HG03139 (cell line): ENCODE measurements around the gene NFATC1.
"Not testable (repeated sequence)": the region's sequence is repeated elsewhere in the genome, so short reads cannot be mapped to it uniquely, and the experiment has no call there.

Experiments used
- ATAC-seq: cut with Tn5 transposase; IDR thresholded peaks from one replicate; pipeline ENCODE4 v1.9.1; 2021; ENCODE audit not compliant: unreplicated experiment

Gene NFATC1

GRCh38 chr18:79375441-79376154 is 20.1 kb upstream of the NFATC1 start:
- ATAC-seq, result no peak

GRCh38 chr18:79376661-79377060 is 19.1 kb upstream of the NFATC1 start:
- ATAC-seq, result not testable (repeated sequence)

- ATAC-seq, result no peak
Measured at GRCh38 chr18:79377187-79377891, 18.4 kb upstream of the NFATC1 start.

- ATAC-seq, result no peak
Measured at GRCh38 chr18:79378536-79379250, 17.0 kb upstream of the NFATC1 start.

- ATAC-seq, result no peak
Measured at GRCh38 chr18:79379251-79379905, 16.4 kb upstream of the NFATC1 start.

- ATAC-seq, result no peak
Measured at GRCh38 chr18:79379931-79380815, 15.6 kb upstream of the NFATC1 start.

GRCh38 chr18:79380816-79381806 is 14.6 kb upstream of the NFATC1 start:
- ATAC-seq, result no peak

GRCh38 chr18:79381811-79382311 is 13.9 kb upstream of the NFATC1 start:
- no peak for ATAC-seq

- ATAC-seq, result no peak
Measured at GRCh38 chr18:79382681-79383387, 12.9 kb upstream of the NFATC1 start.

GRCh38 chr18:79383388-79384056 is 12.2 kb upstream of the NFATC1 start:
- ATAC-seq, result no peak

- ATAC-seq, result no peak
Measured at GRCh38 chr18:79384151-79384807, 11.5 kb upstream of the NFATC1 start.

- no peak for ATAC-seq
Measured at GRCh38 chr18:79384834-79385233, 10.9 kb upstream of the NFATC1 start.

GRCh38 chr18:79385326-79385707 is 10.4 kb upstream of the NFATC1 start:
- no peak for ATAC-seq

- ATAC-seq, result no peak
Measured at GRCh38 chr18:79385708-79386341, 9.9 kb upstream of the NFATC1 start.

GRCh38 chr18:79386547-79386946 is 9.2 kb upstream of the NFATC1 start:
- no peak for ATAC-seq

- ATAC-seq, result no peak
Measured at GRCh38 chr18:79387214-79387613, 8.5 kb upstream of the NFATC1 start.

- no peak for ATAC-seq
Measured at GRCh38 chr18:79387615-79388014, 8.1 kb upstream of the NFATC1 start.
